Skeletal muscle tissue (tissue), 4 donors: ENCODE data around the gene EYA2. TPM values are rescaled to one million over a fixed set of nuclear protein-coding genes. Genes with fewer than 3 reads are reported as not detected.
"Not testable (repeated sequence)": the region's sequence is repeated elsewhere in the genome, so short reads cannot be mapped to it uniquely, and the experiment has no call there.

Experiments
- H3K27ac ChIP-seq: one replicate; pipeline ENCODE4 v1.7.0; 2013; ENCODE audit warnings: mild to moderate bottlenecking, low read depth, low read length, inconsistent platforms
- H3K27me3 ChIP-seq, 3 donors: one replicate each; pipeline ENCODE4 v1.7.0; 2013; ENCODE audit warnings: low read length in 3 of 3; ENCODE audit not compliant: control insufficient read depth in 3 of 3, insufficient read depth in 3 of 3
- H3K36me3 ChIP-seq, 3 donors: one replicate each; pipeline ENCODE4 v1.7.0; 2013; ENCODE audit warnings: low read length in 3 of 3; ENCODE audit not compliant: control insufficient read depth in 3 of 3, insufficient read depth in 3 of 3
- H3K4me1 ChIP-seq, 3 donors: one replicate each; pipeline ENCODE4 v1.7.0; 2013; ENCODE audit warnings: low read length in 3 of 3, mild to moderate bottlenecking in 3 of 3; ENCODE audit not compliant: control insufficient read depth in 3 of 3, insufficient read depth in 3 of 3
- H3K4me3 ChIP-seq, 3 donors: one replicate each; pipeline ENCODE4 v1.7.0; 2013; ENCODE audit warnings: low read length in 3 of 3
- H3K9ac ChIP-seq, 3 donors: one replicate each; pipeline ENCODE4 v1.7.0; 2013; ENCODE audit warnings: low read length in 3 of 3, mild to moderate bottlenecking in 3 of 3, moderate library complexity in 2 of 3, low read depth in 1 of 3
- H3K9me3 ChIP-seq, 3 donors: one replicate each; pipeline ENCODE4 v1.7.0; 2013; ENCODE audit warnings: low read length in 3 of 3; ENCODE audit not compliant: control insufficient read depth in 3 of 3
- total RNA-seq: library from RNA; depleted of rRNA; stranded (reverse); fragments of >200 nt; gene quantifications from one replicate; pipeline ENCODE4 v1.2.3, GENCODE V29; 2014
- donor health status: Osteomylitis.

The EYA2 gene
- total RNA-seq, 1 donor from 2014 or later: 1.0 TPM

DNA sequence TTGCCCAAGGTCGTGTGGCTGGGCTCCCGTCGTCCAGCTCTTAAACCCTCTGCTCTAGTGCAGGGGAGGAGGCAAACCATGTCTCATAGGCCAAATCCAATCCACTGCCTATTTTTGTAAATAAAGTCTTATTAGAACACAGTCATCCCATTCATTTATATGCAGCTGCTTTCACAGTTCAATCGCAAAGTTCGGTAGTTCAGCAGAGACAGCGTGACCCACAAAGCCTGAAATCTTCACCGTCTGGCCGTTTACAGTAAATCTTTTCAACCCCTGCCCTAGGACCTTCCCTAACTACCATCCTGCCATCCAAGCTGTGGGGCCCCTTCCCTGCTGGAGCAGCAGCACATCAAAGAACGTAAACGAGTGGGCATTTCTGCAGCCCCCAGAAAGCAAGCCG is 65.9 kb downstream of the EYA2 start:
- Histone ChIP-seq H3K27ac (no peak overlapping the region), H3K9me3 (peaks cover 0 to 10% (median 4%) of the 10 kb centered on the region in 3 donors), H3K36me3 (no peaks in the 10 kb centered on the region), H3K4me3 (no peak overlapping the region), H3K4me1 (no peaks in the 10 kb centered on the region), H3K9ac (no peak overlapping the region), H3K27me3 (peaks cover 0 to 2% (median 0%) of the 10 kb centered on the region in 3 donors)

GRCh38 chr20:46961968-46962367 is 67.3 kb downstream of the EYA2 start:
- H3K27me3 ChIP-seq, H3K9me3 ChIP-seq, H3K4me3 ChIP-seq: not testable (repeated sequence)

DNA sequence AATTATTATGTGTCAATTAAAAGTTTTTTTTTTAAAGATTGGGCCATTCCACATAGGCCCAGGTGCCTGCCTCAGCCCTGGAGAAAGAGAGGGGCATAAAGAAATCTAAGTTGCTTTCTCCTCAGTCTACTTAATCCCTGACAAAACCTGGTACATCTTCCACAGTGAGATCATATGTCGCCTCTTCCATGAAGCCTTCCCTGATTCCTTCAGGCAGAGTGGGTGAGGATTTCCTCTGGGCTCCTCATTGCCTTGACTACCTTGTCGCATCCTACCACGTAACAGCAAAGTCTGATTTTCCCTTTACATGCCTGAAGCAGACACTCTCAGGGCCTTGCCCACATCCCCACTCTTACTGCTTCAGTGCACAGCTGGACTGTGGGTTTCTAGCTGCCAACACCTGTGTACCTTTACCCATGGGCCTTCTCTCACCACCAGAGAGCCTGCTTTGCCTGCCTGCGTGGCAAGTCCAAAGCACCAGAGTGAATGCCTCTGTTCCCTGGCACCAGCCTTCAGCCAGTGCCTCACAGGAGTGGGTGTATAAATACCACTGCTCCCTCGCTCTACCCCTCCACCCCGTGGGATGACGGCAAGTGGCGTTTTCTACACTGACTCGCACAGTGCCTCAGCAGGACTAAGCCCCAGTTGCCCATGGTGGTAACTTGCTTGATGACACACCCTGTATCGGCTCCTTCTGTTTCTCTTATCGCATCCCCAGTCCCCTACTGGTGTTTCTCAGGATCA is 68.0 kb downstream of the EYA2 start:
- Histone ChIP-seq H3K36me3 (no peaks in the 10 kb centered on the region), H3K4me1 (no peaks in the 10 kb centered on the region), H3K9me3 (peaks cover 0 to 5% (median 0%) of the 10 kb centered on the region in 3 donors), H3K9ac (no peak overlapping the region), H3K27me3 (peaks cover 0 to 3% (median 2%) of the 10 kb centered on the region in 3 donors), H3K4me3 (no peak overlapping the region), H3K27ac (no peak overlapping the region)

More at GRCh38 chr20:46961968-46962367, 67.3 kb downstream of the EYA2 start:
- not testable (repeated sequence) for H3K4me1 ChIP-seq, H3K36me3 ChIP-seq, H3K27ac ChIP-seq, H3K9ac ChIP-seq

DNA sequence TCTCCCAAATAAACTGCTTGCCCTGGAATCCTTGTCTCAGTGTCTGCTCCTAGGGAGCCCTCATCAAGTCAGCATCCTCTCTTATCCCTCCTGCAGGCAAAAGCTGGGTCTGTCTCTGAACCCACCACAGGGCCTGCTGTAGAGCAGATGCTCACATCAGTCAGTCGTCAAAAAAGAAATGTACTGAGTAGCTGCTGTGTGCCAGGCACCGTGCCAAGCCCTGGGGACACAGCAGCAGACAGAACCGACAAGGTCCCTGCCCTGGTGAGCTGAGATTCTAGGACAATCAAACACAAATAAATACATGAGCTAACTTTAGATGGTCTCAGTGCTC is 68.5 kb downstream of the EYA2 start:
- Histone ChIP-seq H3K36me3 (no peaks in the 10 kb centered on the region), H3K4me1 (no peaks in the 10 kb centered on the region), H3K4me3 (no peak overlapping the region), H3K9ac (no peak overlapping the region), H3K9me3 (peaks cover 0 to 2% (median 0%) of the 10 kb centered on the region in 3 donors), H3K27me3 (peaks cover 0 to 6% (median 2%) of the 10 kb centered on the region in 3 donors), H3K27ac (no peak overlapping the region)

GRCh38 chr20:46963758-46964617 is 69.3 kb downstream of the EYA2 start:
- no peaks in the 10 kb centered on the region for H3K36me3 ChIP-seq
- H3K4me3 ChIP-seq: no peak overlapping the region
- H3K27ac ChIP-seq: no peak overlapping the region
- H3K27me3 ChIP-seq: peaks cover 0 to 10% (median 8%) of the 10 kb centered on the region in 3 donors
- H3K9me3 ChIP-seq: peaks cover 0 to 2% (median 0%) of the 10 kb centered on the region in 3 donors
- H3K4me1 ChIP-seq: no peaks in the 10 kb centered on the region
- H3K9ac ChIP-seq: no peak overlapping the region

DNA sequence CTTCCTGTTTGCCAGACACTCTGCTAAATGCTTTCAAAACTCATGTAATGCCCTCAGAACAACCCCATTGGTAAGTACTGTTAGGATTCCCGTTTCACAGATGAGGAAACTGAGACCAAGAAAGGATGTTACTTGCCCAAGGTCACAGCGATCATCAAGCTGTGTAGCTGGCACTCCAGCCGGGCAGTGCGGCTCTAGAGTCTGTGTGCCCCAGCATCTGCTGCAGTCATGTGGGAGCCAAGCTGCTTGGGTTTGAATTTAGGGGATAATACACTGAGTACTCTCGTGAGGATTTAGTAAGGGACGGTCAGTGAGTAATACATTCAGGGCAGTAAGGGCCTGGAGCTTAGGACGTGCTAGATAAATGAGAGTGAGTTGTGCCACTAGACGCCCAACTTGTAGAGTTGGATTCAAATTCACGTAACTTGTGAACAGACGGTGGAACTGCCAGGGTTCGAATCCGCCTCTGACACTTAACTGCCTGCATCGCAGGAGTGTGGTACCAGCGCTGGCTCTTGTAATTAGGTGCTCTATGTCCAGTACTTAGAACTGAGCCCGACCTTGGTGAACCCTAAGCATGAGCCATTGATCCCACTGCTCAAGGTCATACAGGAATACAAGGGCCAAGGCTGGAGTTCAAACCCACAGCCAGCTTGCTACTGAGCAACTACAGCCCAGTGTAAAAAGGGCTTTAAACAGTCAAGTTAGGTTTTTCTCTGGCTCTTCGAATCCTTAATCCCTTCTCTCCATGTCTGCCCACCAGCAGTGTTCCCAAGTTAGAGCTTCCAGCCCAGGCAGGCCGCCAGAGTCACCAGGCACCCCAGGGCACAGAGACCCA is 70.2 kb downstream of the EYA2 start:
- H3K36me3 ChIP-seq: no peaks in the 10 kb centered on the region
- peaks cover 0 to 2% (median 0%) of the 10 kb centered on the region in 3 donors for H3K9me3 ChIP-seq
- H3K27me3 ChIP-seq: peaks cover 0 to 10% (median 8%) of the 10 kb centered on the region in 3 donors
- no peak overlapping the region for H3K9ac ChIP-seq
- no peak overlapping the region for H3K4me3 ChIP-seq
- H3K4me1 ChIP-seq: no peaks in the 10 kb centered on the region
- H3K27ac ChIP-seq: no peak overlapping the region

- H3K36me3 ChIP-seq: no peaks in the 10 kb centered on the region
- H3K4me3 ChIP-seq: no peak overlapping the region
- H3K9ac ChIP-seq: no peak overlapping the region
- no peaks in the 10 kb centered on the region for H3K4me1 ChIP-seq
- peaks cover 0 to 13% (median 8%) of the 10 kb centered on the region in 3 donors for H3K27me3 ChIP-seq
- H3K27ac ChIP-seq: no peak overlapping the region
- H3K9me3 ChIP-seq: peaks cover 0 to 2% (median 0%) of the 10 kb centered on the region in 3 donors
Observed at GRCh38 chr20:46965477-46965876, 70.8 kb downstream of the EYA2 start.

- H3K4me3 ChIP-seq: no peak overlapping the region
- H3K4me1 ChIP-seq: no peaks in the 10 kb centered on the region
- no peak overlapping the region for H3K9ac ChIP-seq
- H3K27ac ChIP-seq: no peak overlapping the region
- H3K27me3 ChIP-seq: peaks cover 0 to 13% (median 8%) of the 10 kb centered on the region in 3 donors
- H3K9me3 ChIP-seq: peaks cover 0 to 2% (median 0%) of the 10 kb centered on the region in 3 donors
- no peaks in the 10 kb centered on the region for H3K36me3 ChIP-seq
Observed at GRCh38 chr20:46967646-46968045, 73.0 kb downstream of the EYA2 start.

- no peaks in the 10 kb centered on the region for H3K9me3 ChIP-seq
- no peaks in the 10 kb centered on the region for H3K4me1 ChIP-seq
- no peak overlapping the region for H3K4me3 ChIP-seq
- H3K27me3 ChIP-seq: peaks cover 0 to 13% (median 9%) of the 10 kb centered on the region in 3 donors
- H3K36me3 ChIP-seq: no peaks in the 10 kb centered on the region
- H3K27ac ChIP-seq: no peak overlapping the region
- H3K9ac ChIP-seq: no peak overlapping the region
Observed at GRCh38 chr20:46970937-46971630, 76.4 kb downstream of the EYA2 start.
